GM19193 (cell line): ENCODE results near the gene CAMTA1.

Experiments
- POLR2A ChIP-seq: IDR thresholded peaks from 4 replicates; pipeline ENCODE4 v1.6.1; 2011; ENCODE audit not compliant: insufficient read depth, insufficient read length; ENCODE audit errors: extremely low read depth

The CAMTA1 gene

DNA sequence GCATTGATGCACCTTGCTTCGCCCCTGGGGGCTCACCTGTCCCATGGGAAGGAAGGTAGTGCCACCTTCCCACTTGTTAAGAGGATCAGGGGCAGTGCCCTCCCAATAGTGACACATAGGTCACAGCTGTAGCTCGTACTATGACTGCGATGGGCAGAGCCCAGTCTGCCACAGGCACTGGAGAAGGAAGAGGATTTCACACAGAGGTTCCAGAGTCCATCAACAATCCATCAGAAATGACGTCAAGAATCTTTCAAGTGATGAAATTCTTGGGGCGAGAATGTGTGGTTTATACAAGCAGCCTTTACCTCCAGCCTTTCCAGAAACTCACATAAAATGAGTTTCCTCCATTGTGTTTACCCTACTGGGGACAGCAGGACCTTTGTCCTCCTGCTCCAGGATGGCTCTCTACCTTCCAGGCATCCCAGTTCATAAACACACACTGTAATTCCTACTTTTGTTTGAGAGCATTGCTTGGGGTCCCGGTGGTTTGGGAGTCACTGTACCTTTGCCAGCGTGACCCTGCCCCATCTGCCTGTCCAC lies 725.2 kb downstream of the CAMTA1 start:
- no peak for TF ChIP-seq POLR2A

DNA sequence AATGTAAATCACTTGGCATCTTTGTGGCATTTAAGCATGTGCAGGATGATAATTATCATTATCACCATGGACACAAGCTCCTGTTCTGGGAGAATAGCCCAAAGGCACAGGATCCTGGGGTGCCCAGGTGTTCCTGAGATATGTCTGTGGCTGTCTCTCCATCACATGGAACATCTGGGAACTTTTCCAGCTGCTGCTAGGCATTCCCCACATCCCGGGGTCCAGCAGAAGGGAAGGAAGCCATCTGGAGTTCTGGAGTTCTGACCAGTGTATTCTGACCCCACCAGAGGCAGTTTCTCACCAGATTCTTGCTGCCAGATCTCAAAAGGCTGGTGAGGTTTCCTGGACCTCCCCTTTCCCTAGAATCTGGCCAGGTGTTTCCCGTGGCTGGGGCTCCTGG lies 726.1 kb downstream of the CAMTA1 start:
- no peak for TF ChIP-seq POLR2A

DNA sequence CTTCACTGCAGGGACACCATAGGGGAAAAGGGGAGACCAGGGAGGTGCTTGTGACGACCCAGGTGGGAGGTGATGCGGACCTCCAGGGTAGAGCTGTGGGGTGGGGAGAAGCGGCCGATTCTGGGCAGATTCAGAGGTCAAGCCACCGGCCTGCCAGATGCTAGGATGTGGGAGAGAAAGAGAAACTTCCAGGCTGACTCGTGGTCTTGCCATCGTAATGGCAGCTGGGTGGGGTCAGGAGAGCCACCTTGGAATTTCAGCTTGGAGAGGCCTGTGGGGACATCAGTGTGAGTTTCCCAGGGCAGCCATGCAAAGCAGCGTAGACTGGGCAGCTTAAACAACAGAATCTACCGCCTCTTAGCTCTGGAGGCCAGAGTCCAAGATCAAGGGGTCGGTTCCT lies 727.8 kb downstream of the CAMTA1 start:
- TF ChIP-seq POLR2A: no peak

DNA sequence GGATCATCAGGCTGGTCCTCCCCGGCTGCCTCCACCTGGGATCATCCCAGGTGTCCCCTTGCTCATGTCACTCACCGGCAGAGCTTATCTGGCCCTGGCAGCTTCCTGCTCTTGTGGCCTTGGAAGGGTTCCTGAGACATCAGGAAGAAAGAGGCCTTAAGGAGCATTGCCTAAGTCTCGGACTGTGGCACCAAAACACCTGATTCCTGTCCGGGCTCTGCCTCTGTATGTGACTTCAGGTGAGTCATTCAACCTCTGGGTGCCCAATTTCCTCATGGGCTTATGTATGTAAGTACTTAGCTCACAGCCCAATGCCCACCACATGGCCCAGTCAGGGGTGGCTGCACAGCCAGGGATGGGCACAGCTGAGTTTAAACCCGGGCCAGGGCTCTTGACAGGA lies 729.9 kb downstream of the CAMTA1 start:
- TF ChIP-seq POLR2A: no peak

- no peak for TF ChIP-seq POLR2A
Observed at GRCh38 chr1:7515904-7516303, 730.6 kb downstream of the CAMTA1 start.

DNA sequence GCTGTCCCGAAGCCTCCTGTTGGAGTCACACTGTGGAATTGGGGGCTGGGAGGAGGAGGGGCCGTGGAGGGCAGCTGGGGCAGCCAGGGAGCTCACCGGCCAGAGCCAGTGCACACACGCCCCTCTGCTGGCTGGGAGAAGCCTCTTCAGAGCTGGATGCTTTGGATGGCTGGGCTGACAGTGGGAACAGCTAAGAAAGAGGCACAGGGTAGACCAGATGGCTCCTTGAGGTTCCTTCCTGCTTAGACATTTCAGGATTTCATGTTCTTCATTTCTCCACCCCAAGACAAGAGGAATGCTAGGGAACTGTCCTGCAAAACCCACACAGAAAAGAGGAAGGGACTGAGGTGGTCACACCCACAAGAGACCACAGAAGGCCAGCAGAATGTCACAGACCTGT lies 731.1 kb downstream of the CAMTA1 start:
- no peak for TF ChIP-seq POLR2A

GRCh38 chr1:7516929-7517328 lies 731.7 kb downstream of the CAMTA1 start:
- TF ChIP-seq POLR2A: no peak

- TF ChIP-seq POLR2A: no peak
Observed at GRCh38 chr1:7517611-7518330, 732.5 kb downstream of the CAMTA1 start.

DNA sequence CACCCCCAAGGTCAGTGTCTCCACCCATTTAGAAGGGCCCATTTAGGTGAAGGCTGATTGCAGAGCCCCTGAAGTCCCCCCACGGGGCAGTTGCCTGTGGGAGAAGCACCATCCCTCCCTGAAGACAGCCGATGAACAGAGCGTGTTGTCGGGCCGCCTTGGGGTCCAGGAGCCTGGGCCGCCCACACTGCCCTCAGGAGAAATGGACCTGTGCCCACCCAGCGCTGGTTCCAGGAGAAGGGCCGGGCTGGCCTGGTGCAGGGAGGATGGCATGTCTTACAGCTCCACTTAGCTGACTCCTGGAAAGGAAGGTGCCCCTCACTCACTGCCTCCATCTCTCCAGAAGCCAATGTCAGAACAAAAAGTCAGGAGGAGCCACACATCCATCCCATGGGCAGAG lies 733.2 kb downstream of the CAMTA1 start:
- TF ChIP-seq POLR2A: no peak

DNA sequence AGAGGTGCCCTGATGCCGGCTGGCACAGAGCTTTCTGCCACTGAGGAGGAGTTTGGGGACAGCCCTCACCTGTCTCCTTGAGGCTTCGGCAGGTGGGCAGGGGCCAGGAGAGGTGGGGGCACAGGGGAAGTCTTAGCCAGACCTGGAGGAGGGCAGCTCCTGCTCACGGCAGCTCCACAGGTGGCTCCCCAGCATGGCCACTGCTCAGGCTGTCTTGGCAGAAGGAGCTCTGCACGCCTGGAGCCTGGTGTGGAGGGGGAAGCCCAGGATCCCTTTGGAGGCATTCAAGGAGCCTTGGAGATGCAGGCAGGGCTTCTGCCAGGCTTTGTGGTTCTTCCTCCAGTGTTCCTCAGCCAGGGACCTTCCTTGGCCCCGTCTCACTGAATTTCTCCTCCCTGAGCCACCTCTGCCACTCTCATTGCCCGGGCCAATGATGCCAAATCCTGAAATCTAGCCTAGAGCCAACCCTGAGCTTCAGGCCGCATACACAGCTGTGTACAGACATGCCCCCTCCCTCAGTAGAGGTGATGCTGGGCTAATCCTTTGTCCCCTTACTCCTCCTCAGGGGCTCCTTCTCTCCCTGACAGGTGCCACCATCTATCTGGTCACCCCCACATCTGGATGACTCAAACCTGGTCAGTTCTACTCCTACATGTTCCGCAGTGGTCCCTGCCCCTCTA lies 734.1 kb downstream of the CAMTA1 start:
- no peak for TF ChIP-seq POLR2A

- no peak for TF ChIP-seq POLR2A
Observed at GRCh38 chr1:7519861-7520395, 734.7 kb downstream of the CAMTA1 start.

GRCh38 chr1:7520496-7520895 lies 735.2 kb downstream of the CAMTA1 start:
- TF ChIP-seq POLR2A: no peak

DNA sequence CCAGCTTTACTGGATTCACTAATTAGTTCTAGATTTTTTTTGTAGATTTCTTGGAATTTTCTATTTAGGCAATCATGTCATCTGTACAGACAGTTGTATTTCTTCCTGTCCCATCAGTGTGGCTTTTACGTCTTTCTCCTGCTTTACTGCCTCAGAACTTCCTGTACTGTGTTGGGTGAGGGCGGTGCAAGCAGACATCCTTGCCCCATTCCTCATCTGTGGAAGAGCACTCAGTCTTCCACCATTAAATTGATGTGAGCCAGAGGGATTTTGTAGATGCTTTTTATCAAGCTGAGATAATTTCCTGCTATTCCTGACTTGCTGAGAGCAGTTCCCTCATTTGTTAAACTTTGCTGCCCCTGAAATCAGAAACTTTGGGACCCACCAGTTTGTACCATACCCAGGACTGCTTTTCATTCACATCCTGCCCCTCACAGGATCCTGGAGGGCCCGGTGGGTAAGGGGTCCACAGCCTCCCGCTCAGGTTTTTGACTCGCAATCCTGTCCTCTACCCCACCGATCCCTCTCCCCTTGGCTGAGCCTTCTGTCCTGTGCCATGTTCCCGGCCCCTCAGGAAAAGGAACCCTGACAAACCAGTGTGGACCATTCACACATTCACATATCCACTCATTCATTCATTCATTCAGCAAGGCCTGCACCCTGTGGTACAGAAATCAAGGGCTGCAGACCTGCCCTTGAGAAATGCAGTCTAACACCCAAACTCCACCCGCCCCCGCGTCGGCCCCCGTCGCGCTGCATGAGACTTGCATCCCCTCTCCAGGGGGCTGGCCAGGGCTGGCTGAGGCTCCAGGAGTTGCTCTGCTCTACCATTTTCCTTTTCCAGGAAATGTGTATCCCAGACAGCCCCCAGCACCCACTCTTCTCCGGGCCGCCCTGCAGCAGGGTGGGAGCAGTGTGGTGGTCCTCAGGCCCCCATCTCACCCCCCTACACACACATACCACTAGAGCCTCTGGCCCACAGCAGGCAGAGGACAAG lies 739.4 kb downstream of the CAMTA1 start:
- no peak for TF ChIP-seq POLR2A

DNA sequence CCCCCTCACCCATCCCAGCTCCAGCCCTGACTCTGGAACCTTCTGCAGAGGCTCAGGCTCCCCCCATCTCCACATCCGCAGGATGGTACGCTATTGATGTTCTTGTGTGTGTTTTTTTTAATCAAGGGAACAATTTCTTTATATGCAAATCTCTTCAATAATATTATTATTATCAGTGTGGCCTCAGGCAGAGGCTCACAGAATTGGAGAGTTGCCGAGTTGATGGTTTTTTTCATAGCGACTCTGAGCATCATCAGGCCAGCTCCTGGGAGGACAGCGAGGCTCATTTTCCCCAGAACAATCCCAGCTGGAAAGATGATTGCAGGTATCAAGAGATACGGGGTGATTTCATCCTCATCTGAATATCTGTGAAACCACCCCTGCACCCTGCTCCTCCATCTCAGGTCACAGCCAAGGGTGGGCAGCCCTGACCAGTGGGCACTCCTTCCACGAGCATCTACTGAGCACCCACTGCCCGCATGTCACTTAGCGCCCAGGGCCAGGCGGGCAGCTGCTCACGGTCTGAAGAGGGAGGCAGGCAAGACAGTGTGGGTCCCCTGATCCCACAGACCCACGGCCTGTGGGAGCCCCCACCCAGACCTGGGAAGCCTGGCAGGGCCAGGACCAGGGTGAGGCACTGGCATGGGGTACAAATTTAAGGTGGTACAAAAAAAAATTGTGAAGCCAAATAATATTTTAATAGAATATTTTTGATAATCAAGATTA lies 740.2 kb downstream of the CAMTA1 start:
- no peak for TF ChIP-seq POLR2A
